SU-DHL-6 (cell line): Measurements from ENCODE around the gene LRBA.
"Not testable (repeated sequence)": the region's sequence is repeated elsewhere in the genome, so short reads cannot be mapped to it uniquely, and the experiment has no call there.

Experiments used
- H2AFZ ChIP-seq: fragments of 200-600 bp; sonication (generic); 2 replicates; pipeline ENCODE4 v1.6.1; 2014; ENCODE audit warnings: low read depth, mild to moderate bottlenecking, moderate library complexity, mixed read lengths, antibody characterized with exemption, low read length; ENCODE audit not compliant: severe bottlenecking
- H3F3A ChIP-seq: fragments of 200-600 bp; shearing (Covaris generic); 2 replicates; pipeline ENCODE4 v1.6.0; 2016; ENCODE audit warnings: antibody characterized with exemption, mild to moderate bottlenecking; ENCODE audit not compliant: insufficient read depth
- H3K27ac ChIP-seq: fragments of 200-600 bp; sonication (generic); 2 replicates; pipeline ENCODE4 v1.5.1; 2016; ENCODE audit warnings: low read depth, mild to moderate bottlenecking, low read length, moderate library complexity, mixed read lengths
- H3K27me3 ChIP-seq: fragments of 200-600 bp; sonication (generic), shearing (Covaris generic); 2 replicates; pipeline ENCODE4 v1.6.0; 2014; ENCODE audit warnings: mild to moderate bottlenecking, low read length
- H3K36me3 ChIP-seq: fragments of 200-600 bp; sonication (generic); 2 replicates; pipeline ENCODE4 v1.6.1; 2014; ENCODE audit warnings: mild to moderate bottlenecking, low read length, mixed read lengths
- H3K4me2 ChIP-seq: fragments of 300-600, 200-600 bp; shearing (Covaris generic), sonication (generic); 2 replicates; pipeline ENCODE4 v1.6.0; 2014; ENCODE audit warnings: low read length, low read depth, mild to moderate bottlenecking; ENCODE audit not compliant: poor library complexity, severe bottlenecking
- H3K4me3 ChIP-seq: fragments of 200-600 bp; sonication (generic); 2 replicates; pipeline ENCODE4 v1.5.1; 2014; ENCODE audit warnings: antibody characterized with exemption, low read length, mild to moderate bottlenecking, mixed read lengths; ENCODE audit not compliant: insufficient read depth, poor library complexity, severe bottlenecking
- H3K79me2 ChIP-seq: fragments of 200-600 bp; sonication (generic); 2 replicates; pipeline ENCODE4 v1.6.1; 2014; ENCODE audit warnings: mild to moderate bottlenecking, low read length, moderate library complexity; ENCODE audit not compliant: insufficient read depth
- H3K9ac ChIP-seq: fragments of 200-600 bp; sonication (generic); 2 replicates; pipeline ENCODE4 v1.7.0; 2014; ENCODE audit warnings: mild to moderate bottlenecking, low read length
- H3K9me2 ChIP-seq: fragments of 200-600 bp; sonication (generic); replicated peaks from 2 replicates; pipeline ENCODE4 v1.6.1; 2014; ENCODE audit warnings: low read length; ENCODE audit not compliant: insufficient read depth
- H3K9me3 ChIP-seq: fragments of 200-600 bp; sonication (generic); 2 replicates; pipeline ENCODE4 v1.6.1; 2014; ENCODE audit warnings: low read length, mixed read lengths; ENCODE audit not compliant: insufficient read depth
- H4K20me1 ChIP-seq: fragments of 200-600 bp; sonication (generic); 2 replicates; pipeline ENCODE4 v1.6.1; 2014; ENCODE audit warnings: low read depth, mild to moderate bottlenecking, antibody characterized with exemption, low read length, moderate library complexity, mixed read lengths
- EZH2phosphoT487 ChIP-seq: fragments of 200-600 bp; sonication (generic), shearing (Covaris generic); conservative IDR thresholded peaks from 2 replicates; pipeline ENCODE4 v1.6.1; 2018; ENCODE audit warnings: mild to moderate bottlenecking, antibody characterized with exemption, low read length, moderate library complexity, mixed read lengths
- TF ChIP-seq, protein P1 (sequence below): fragments of 200-600 bp; sonication (generic); IDR thresholded peaks from one replicate; pipeline ENCODE4 v1.5.1; 2017; ENCODE audit warnings: antibody characterized with exemption, mild to moderate bottlenecking, low read length, moderate library complexity; ENCODE audit not compliant: insufficient read depth, poor library complexity, severe bottlenecking

LRBA gene

GRCh38 chr4:150515135-150515534 is 499.9 kb downstream of the LRBA start:
- Histone ChIP-seq H3K27me3 (no peaks in the 10 kb centered on the region), H3K9me3 (no peaks in the 10 kb centered on the region), H3K4me3 (no peak overlapping the region), H3K9me2 (no peaks in the 10 kb centered on the region), H3K79me2 (no peaks in the 10 kb centered on the region), H3F3A (no peaks in the 10 kb centered on the region; the same call in 1 of the 2 replicates), H3K36me3 (no peaks in the 10 kb centered on the region), H4K20me1 (no peaks in the 10 kb centered on the region), H3K4me2 (no peak overlapping the region), H2AFZ (no peak overlapping the region), H3K9ac (no peak overlapping the region), H3K27ac (no peak overlapping the region)
- TF ChIP-seq EZH2phosphoT487, result no peak
- TF ChIP-seq, protein P1, sequence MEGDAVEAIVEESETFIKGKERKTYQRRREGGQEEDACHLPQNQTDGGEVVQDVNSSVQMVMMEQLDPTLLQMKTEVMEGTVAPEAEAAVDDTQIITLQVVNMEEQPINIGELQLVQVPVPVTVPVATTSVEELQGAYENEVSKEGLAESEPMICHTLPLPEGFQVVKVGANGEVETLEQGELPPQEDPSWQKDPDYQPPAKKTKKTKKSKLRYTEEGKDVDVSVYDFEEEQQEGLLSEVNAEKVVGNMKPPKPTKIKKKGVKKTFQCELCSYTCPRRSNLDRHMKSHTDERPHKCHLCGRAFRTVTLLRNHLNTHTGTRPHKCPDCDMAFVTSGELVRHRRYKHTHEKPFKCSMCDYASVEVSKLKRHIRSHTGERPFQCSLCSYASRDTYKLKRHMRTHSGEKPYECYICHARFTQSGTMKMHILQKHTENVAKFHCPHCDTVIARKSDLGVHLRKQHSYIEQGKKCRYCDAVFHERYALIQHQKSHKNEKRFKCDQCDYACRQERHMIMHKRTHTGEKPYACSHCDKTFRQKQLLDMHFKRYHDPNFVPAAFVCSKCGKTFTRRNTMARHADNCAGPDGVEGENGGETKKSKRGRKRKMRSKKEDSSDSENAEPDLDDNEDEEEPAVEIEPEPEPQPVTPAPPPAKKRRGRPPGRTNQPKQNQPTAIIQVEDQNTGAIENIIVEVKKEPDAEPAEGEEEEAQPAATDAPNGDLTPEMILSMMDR, result no peak

DNA sequence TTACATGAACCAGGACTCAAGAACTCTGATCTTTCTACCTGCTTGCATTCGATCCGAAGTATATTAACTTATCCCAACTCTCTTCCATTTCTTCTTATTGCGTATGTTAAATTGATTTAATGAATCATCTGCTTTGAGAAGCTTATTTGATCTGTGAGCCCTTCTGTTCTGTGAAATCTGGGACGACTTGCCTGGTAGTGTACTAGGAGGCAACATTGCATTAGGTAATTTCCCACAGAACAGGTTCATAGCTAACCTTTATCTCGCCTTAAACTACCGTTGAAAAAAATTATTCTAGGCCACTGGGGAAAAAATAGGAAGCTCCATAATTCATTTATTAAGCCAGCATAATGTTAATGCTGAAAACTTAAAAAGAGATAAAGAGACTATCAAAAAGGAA is 500.4 kb downstream of the LRBA start:
- Histone ChIP-seq H3K4me3 (no peak overlapping the region), H3K79me2 (no peaks in the 10 kb centered on the region), H3K36me3 (no peaks in the 10 kb centered on the region), H3K9me3 (no peaks in the 10 kb centered on the region), H3K9me2 (no peaks in the 10 kb centered on the region), H2AFZ (no peak overlapping the region), H3K4me2 (no peak overlapping the region), H4K20me1 (no peaks in the 10 kb centered on the region), H3K27me3 (no peaks in the 10 kb centered on the region), H3F3A (peaks cover under 1% of the 10 kb centered on the region; the same call in 1 of the 2 replicates), H3K9ac (no peak overlapping the region), H3K27ac (no peak overlapping the region)
- TF ChIP-seq EZH2phosphoT487, result no peak
- TF ChIP-seq, protein P1, result no peak

GRCh38 chr4:150510176-150510865 is 504.8 kb downstream of the LRBA start:
- H3F3A ChIP-seq, result peaks cover 5% of the 10 kb centered on the region; the same call in 1 of the 2 replicates
- no peaks in the 10 kb centered on the region for H3K36me3 ChIP-seq
- H3K27me3 ChIP-seq, result no peaks in the 10 kb centered on the region
- H3K27ac ChIP-seq, result no peak overlapping the region
- H3K4me2 ChIP-seq, result no peak overlapping the region
- H2AFZ ChIP-seq, result no peak overlapping the region
- no peak overlapping the region for H3K4me3 ChIP-seq
- no peak overlapping the region for H3K9ac ChIP-seq
- TF ChIP-seq, protein P1, result no peak
- no peak for TF ChIP-seq EZH2phosphoT487
- H3K9me2 ChIP-seq, result no peaks in the 10 kb centered on the region
- no peaks in the 10 kb centered on the region for H3K79me2 ChIP-seq
- no peaks in the 10 kb centered on the region for H3K9me3 ChIP-seq
- H4K20me1 ChIP-seq, result no peaks in the 10 kb centered on the region

DNA sequence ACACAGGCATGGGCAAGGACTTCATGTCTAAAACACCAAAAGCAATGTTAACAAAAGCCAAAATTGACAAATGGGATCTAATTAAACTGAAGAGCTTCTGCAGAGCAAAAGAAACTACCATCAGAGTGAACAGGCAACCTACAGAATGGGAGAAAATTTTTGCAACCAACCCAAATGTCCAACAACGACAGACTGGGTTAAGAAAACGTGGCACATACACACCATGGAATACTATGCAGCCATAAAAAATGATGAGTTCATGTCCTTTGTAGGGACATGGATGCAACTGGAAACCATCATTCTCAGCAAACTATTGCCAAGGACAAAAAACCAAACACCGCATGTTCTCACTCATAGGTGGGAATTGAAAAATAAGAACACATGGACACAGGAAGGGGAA is 507.4 kb downstream of the LRBA start:
- H3F3A ChIP-seq, H3K36me3 ChIP-seq, H3K27me3 ChIP-seq: not testable (repeated sequence)

More for the DNA sequence above, 507.4 kb downstream of the LRBA start:
- not testable (repeated sequence) for H2AFZ ChIP-seq, H3K27ac ChIP-seq, H3K79me2 ChIP-seq, H3K9ac ChIP-seq, H3K9me2 ChIP-seq, H4K20me1 ChIP-seq, H3K4me3 ChIP-seq, H3K4me2 ChIP-seq, H3K9me3 ChIP-seq
